HG02884 (cell line): ENCODE data around the gene OSBPL7.
A peak's percentile ranks its signal among the peaks of the same experiment; 100 is the strongest.

Experiments
- ATAC-seq: cut with Tn5 transposase; IDR thresholded peaks from one replicate; pipeline ENCODE4 v1.9.1; 2021; ENCODE audit warnings: mild to moderate bottlenecking, moderate library complexity; ENCODE audit not compliant: unreplicated experiment

The OSBPL7 gene

GRCh38 chr17:47821424-47822391, at the start of gene OSBPL7:
Gene OSBPL7 (minus strand): TSS chr17:47821794. CDS start chr17:47820278, 1,516 bp downstream.
- ATAC-seq = peak; percentile 78

GRCh38 chr17:47871048-47871447, 49.5 kb upstream of the OSBPL7 start:
- no peak for ATAC-seq

GRCh38 chr17:47870056-47870455, 48.5 kb upstream of the OSBPL7 start:
- ATAC-seq = no peak

GRCh38 chr17:47869114-47869513, 47.5 kb upstream of the OSBPL7 start:
- ATAC-seq = no peak

GRCh38 chr17:47867813-47868533, 46.4 kb upstream of the OSBPL7 start:
- no peak for ATAC-seq

- no peak for ATAC-seq
Observed at GRCh38 chr17:47866941-47867340, 45.3 kb upstream of the OSBPL7 start.

- ATAC-seq = no peak
Observed at GRCh38 chr17:47864791-47865216, 43.2 kb upstream of the OSBPL7 start.

- ATAC-seq = no peak
Observed at GRCh38 chr17:47862621-47863440, 41.2 kb upstream of the OSBPL7 start.

GRCh38 chr17:47860386-47860785, 38.8 kb upstream of the OSBPL7 start:
- ATAC-seq = no peak

- no peak for ATAC-seq
Observed at GRCh38 chr17:47857551-47858455, 36.2 kb upstream of the OSBPL7 start.

GRCh38 chr17:47856830-47857229, 35.2 kb upstream of the OSBPL7 start:
- no peak for ATAC-seq

- ATAC-seq = no peak
Observed at GRCh38 chr17:47855737-47856136, 34.1 kb upstream of the OSBPL7 start.

- no peak for ATAC-seq
Observed at GRCh38 chr17:47853616-47854015, 32.0 kb upstream of the OSBPL7 start.

- no peak for ATAC-seq
Observed at GRCh38 chr17:47852113-47852949, 30.7 kb upstream of the OSBPL7 start.

GRCh38 chr17:47851764-47852112, 30.1 kb upstream of the OSBPL7 start:
- ATAC-seq = no peak

GRCh38 chr17:47850692-47851573, 29.3 kb upstream of the OSBPL7 start, which contains the start of gene SP6:
Gene SP6 (minus strand): TSS chr17:47851163. CDS start chr17:47848429, 2,734 bp downstream.
- no peak for ATAC-seq

- ATAC-seq = no peak
Observed at GRCh38 chr17:47850373-47850691, 28.7 kb upstream of the OSBPL7 start.

- no peak for ATAC-seq
Observed at GRCh38 chr17:47848198-47848513, 26.6 kb upstream of the OSBPL7 start.
